Activated CD8-positive, alpha-beta memory T cell treated with anti-CD3 and anti-CD28 coated beads for 4 hours (primary cell): ENCODE results near the gene ZSCAN18.
"Not testable (repeated sequence)": the region's sequence is repeated elsewhere in the genome, so short reads cannot be mapped to it uniquely, and the experiment has no call there.

Experiments used
- DNase-seq, 2 donors: peaks; one replicate each; pipeline ENCODE4 v3.0.0-alpha.2; 2020; ENCODE audit warnings: low read depth in 2 of 2

The ZSCAN18 gene, protein sequence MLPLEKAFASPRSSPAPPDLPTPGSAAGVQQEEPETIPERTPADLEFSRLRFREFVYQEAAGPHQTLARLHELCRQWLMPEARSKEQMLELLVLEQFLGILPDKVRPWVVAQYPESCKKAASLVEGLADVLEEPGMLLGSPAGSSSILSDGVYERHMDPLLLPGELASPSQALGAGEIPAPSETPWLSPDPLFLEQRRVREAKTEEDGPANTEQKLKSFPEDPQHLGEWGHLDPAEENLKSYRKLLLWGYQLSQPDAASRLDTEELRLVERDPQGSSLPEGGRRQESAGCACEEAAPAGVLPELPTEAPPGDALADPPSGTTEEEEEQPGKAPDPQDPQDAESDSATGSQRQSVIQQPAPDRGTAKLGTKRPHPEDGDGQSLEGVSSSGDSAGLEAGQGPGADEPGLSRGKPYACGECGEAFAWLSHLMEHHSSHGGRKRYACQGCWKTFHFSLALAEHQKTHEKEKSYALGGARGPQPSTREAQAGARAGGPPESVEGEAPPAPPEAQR

DNA sequence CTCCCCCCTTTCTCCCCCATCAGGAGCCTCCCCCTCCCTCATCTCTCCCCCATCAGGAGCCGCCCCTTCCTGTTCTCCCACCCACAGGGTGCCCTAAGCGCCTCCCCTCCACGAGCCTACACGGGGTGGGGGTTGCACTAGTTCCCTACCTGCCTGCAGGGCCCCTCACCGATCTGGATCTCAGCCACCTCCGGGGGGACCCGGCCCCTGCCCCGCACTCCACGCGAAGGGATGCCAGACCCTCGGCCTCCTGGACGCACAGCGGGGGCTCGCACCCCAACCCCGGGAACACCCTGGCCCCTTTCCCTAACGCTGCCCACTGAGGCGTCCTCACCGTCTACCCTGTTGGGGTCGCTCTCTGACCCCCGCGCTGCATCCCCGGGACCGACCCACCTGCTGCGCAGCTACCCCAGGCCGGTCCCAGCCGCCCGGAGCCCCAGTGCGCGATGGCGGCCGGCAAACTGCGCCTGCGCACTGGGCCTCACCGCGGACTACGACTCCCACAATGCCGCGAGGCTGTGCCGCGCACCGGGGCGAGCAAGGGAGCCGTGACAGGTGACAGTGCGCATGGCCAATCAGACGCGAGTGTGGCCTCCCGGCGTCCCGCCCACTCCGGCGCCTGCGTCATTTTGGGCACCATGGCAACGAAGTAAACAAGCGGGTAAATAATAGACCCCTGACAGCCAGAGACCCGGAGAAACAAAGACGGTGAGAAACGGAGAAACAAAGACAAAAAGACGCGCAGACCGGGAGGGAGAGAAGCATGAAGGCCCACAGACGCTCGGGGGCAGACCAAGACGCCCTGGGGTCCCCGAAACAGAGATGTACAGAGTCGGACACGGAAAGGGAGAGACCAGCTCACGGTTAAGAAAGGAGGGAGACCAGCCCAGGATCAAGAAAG lies at the start of gene ZSCAN18:
Gene ZSCAN18, minus strand, starts transcription at position 451 of the 901 bp plus-strand sequence. CDS start 7,964 bp downstream, outside the sequence.
- DNase-seq, result peak; percentile 94 to 95

DNA sequence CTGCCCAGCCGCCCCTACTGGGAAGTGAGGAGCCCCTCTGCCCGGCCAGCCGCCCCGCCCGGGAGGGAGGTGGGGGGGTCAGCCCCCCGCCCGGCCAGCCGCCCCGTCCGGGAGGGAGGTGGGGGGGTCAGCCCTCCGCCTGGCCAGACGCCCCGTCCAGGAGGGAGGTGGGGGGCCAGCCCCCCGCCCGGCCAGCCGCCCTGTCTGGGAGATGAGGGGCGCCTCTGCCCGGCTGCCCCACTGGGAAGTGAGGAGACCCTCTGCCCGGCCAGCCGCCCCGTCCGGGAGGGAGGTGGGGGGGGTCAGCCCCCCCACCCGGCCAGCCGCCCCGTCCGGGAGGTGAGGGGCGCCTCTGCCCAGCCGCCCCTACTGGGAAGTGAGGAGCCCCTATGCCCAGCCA lies 49.4 kb upstream of the ZSCAN18 start:
- not testable (repeated sequence) for DNase-seq

DNA sequence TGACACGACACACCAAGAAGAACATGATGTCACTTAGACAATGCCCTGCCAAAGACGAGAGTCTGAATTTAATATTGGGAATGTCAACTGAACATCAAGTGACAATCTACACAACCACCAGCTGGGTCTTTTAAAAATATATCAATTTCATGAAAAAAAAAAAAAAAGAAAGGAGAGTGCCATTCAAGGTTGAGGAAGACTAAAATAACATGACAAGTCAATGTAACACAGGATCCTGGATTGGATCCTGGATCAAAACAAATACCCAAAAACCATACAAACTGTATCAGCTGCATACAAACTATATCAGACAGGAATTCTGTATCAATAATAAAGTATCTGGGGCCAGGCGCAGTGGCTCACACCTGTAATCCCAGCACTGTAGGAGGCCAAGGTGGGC lies 47.8 kb upstream of the ZSCAN18 start:
- no peak for DNase-seq

DNA sequence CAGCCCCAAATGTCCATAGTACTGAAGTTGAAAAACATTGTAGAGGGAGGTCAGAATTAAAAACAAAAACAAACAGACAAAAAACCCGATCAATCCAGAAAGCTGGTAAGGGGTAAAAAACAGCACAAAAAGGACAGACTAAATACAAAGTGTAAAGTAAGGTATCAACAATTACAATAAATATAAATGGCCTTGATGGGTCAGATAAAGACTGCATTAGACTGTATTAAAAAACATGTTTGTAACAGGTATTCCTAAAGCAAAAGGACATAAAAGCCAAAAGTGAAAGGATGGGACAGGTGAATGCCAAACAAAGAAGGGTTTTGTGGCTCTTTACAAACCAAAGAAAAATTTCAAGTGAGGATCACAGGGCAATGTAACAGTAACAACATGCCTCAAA lies 36.2 kb upstream of the ZSCAN18 start:
- DNase-seq, result no peak

DNA sequence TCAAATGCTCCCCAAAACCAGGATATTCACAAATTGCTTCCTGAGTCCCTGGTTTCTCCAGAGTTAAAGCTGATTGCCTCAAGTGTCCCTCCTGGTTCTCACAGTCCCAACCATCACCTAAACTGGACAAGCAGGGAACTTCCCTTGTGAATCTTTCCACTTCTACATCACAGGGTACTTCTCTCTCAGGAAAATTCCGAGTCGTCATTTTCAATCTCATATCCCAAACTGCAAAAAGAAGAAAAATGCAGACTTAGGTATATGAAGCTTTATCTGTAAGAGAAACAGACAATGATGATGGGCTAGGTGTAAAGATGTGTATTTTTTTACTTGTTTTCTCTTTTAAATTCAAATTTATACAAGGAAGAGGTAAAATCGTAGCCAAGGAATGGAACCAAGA lies 31.3 kb upstream of the ZSCAN18 start:
- no peak for DNase-seq

DNA sequence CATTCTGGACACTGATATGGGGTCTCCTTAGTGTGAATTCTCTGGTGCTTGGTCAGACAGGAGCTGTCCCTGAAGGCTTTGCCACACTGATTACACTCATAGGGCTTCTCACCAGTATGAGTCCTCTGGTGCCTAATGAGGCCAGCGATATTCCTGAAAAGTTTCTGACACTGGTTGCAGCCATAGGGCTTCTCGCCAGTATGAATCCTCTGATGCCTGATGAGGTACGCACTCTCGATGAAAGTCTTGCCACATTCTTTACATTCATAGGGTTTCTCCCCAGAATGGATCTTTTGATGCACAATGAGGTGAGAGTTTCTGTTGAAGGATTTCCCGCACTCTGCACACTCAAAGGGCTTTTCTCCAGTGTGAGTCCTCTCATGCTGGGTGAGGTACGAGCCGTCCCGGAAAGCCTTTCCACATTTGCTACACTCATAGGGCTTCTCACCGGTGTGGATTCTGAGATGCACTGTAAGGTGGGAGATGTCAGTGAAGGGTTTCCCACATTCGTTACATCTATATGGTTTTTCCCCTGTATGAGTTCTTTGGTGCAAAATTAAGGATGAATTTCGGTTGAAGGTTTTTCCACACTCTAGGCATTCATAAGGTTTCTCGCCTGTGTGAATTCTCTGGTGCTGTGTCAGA lies 30.1 kb upstream of the ZSCAN18 start:
- no peak for DNase-seq

DNA sequence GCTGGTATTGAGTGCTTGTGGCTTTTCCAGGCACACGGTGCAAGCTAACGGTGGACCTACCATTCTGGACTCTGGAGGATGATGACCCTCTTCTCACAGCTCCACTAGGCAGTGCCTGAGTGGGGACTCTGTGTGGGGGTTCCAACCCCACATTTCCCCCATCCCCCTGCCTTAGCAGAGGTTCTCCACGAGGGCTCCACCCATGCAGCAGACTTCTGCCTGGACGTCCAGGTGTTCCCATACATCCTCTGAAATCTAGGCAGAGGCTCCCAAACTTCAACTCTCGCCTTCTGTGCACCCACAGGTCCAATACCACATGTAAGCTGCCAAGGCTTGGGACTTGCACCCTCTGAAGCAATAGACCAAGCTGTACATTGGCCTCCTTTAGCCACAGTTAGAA lies 25.3 kb upstream of the ZSCAN18 start:
- no peak for DNase-seq

DNA sequence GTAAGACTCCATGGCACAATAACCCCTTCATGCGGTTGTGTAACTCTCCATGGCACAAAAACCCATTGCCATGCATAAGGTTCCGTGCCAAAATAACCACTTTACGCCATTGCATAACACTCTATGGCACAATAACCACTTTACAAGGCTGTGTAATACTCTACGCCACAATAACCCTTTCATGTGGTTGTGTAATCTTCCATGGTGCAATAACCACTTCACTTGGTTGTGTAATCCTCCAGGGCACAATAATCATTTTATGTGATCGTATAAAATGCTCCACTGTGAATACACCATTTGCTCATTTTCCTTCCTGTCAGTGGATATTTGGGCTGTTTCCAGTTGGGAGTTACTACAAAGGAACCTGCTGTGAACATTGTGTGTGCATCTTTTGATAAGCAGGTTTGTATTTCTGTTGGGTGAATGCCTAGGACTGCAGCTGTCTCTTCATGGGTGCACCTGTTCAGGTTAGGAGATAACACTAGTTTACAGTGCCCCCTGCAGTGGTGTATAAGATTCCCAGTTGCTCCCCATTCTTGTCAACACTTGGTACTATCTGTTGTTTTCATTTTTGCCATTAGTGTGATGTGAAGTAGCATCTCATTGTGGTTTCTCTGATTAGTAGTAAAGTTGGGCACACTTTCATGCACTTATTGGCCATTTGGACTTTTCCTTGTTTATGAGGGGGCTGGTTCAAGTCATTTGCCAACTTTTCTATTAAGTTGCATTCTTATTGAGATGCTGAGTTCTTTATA lies 21.1 kb upstream of the ZSCAN18 start:
- DNase-seq, result no peak

DNA sequence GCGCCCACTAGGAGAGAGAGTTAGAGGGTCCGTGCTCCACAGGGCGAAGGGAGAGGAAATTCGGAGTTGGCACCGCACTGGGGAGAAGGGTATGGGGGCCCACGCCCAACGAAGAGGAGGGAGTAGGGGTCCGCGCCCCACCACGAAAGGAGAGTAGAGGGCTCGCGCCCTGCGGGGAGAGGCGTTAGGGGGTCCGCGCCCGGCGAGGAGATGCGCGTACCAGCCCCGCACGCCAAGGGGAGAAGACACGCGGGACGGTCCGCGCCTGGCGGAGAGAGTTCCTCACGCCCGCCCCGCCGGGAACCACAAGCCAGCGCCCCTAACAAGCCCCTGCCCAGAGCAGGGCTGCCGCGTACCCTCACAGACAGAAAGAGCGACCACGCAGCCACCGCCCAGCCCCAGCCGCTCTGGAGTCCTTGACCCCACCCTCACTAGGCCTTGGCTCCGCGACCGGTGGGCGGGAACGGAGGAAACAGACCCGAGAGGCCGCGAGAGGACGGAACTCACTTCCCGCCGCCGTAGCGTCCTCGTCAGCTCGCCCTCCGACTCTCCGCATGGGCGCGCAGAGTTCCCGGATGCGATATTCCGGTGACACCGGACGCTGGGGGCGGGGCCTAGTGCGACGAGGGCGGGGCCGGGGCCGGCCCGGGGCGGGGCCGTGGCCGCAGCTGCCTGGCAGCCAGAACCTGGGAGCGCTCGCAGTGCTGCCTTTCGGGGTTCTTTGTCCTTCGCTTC lies 20.0 kb upstream of the ZSCAN18 start:
- no peak for DNase-seq

DNA sequence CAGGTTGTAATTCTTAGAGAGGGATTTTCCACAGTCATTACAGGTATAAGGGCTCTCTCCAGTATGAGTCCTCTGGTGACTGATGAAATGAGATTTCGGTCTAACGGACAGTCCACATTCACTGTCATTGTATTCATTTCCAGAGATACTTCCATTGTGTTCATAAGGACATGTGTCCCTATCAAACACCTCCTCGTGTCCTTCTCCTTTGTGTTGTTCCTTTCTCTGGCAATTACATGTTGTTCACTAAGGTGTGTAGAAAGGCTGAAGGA lies 10.5 kb upstream of the ZSCAN18 start:
- no peak for DNase-seq

DNA sequence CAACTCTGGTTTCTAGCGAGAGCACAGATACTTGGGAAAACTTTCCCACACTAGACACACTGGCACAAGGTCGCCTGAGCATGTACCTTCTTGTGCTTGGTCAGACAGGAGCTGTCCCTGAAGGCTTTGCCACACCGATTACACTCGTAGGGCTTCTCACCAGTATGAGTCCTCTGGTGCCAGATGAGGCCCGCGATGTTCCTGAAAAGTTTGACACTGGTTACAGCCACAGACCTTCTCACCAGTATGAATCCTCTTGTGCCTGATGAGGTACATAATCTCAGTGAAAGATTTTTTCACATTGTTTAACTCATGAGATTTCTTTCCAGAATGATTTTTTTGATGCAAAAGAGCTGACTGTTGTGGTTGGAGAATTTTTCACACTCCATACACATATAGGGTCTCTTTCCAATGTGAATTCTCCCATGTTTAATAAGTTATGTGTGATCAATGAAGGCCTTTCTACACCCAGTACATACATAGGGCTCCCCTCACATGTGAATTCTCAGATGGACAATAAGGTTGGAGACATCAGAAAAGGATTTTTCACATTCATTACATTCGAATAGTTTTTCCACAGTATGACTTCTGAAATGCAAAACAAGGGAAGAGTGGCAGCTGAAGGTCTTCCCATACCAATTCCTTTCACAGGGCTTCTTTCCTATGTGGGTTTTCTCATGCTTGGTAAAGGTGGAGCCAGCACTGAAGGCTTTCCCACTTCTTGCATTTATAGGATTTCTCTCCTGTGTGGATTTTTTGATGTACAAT lies 9.9 kb upstream of the ZSCAN18 start:
- no peak for DNase-seq

DNA sequence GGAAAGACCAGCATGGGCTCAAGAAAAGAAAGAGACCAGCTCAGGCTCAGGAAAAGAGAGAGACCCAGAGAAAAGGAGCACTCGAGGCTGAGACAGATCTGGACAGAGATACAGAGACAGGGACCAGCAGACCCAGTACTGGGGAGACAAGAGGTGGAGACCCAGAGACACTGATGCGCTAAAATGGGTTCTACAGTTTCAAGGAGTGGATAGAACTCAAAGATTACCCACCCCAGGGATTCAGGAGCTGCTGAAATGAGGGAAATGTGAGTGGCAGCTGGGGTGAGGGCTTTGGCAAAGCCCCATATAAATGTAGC lies 609 bp upstream of the ZSCAN18 start:
- DNase-seq, result no peak

DNA sequence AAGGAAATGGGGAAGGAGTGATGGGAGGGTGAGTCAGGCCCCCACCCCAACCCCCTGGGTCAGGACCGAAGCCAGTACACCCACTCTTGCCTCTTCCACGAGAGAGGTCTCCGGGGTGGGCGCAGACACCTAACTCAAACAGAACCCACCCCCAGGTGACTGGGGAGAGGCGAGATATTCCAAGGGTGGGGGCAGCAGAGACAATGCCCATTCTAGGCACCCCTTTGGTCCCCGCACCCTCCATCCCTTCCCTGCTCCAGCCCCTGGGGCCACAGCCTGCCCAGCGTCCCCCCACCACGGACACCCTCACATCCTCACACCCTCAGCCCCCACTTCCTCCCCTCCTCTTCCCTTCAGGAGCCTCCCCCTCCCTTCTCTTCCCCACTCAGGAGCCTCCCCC lies 682 bp downstream of the ZSCAN18 start:
- DNase-seq, result no peak

DNA sequence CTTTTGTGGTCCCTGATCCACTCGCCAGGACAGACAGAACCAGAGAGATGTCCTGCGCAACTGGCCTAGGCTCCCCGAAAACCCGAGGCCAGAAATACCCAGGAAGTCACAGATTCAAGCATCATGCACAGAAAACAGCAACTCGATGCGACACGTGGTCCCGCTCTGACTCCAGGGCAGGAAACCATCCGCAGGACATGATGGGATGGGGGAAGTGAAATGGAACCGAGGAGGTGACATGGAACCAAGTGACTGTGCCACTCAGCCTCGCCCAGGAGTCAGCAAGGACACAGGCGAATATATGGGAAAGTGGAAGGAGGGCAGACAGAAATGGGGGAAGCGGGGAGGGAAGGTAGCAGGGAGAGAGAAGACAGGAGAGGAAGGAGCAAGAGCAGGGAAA lies 1.1 kb downstream of the ZSCAN18 start:
- DNase-seq, result no peak

DNA sequence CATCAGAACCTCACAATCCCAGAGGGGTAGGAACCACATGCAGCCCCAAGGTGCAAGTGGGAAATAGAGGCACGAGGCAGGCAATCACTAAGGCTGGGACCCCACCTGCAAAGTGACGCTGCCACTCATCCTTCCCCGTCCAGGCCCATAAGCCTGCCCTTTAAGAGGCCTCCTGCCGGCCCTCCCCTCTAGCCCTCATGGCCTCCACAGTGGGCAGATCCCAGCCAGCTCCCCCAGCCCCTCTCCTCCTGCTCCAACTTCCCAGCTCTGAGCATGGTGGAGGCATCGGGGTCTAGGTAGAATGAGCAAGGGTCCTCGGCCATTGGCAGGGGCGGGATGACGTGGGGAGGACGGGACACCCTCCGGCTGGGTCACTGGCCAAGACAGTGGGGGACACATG lies 2.7 kb downstream of the ZSCAN18 start:
- no peak for DNase-seq

DNA sequence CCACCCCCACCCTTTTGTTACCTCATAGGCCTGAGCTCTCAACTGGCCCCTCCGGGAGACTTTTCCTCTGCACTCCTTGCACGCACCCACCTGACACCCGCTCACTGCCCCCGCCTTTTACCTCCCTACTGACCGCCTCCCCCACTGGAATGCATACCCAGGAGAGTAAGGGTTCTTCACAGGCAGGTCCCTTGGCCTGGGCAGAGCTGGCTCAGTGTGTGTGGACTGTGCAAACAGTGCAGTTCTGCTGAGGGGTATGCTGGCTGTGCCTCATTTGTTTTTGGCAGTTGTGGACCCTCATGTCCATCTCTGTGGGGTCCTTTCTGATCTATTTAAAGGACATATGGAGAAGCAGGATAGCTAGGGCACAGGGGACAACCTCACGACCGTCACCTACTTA lies 5.0 kb downstream of the ZSCAN18 start:
- DNase-seq, result no peak

DNA sequence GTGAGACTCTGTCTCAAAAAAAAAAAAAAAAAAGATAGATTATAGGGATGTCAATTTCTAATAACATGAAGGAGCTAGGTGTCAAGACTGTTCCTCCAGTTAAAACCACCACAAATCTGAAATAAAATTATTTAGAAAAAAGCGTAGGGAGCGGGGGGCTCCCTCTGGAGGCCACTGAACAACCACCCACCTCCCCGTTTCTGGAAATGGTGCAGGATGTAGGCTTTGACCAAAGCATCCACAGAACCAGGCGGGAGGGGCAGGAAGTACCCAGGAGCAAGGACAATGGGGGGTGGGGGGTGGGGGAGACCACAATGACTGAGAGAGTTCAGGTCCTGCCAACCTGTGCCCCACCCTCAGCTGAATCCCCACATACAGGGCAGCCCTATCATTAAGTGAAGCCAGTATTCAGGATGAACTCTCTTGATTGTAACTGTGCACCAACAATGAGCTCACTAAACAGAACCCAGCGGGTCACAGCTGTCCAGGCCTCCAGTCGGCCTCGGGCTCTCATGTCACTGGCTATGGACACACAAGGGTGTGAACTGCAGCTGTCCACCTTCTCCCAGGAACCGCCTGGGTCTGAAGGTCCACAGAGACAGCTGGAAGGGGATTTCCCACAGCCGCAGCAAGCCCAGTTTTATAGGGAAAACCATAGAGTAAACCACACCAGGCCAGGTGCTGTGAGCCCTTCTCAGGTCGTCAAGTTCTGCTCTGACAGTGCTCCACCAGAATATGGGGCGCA lies 6.6 kb downstream of the ZSCAN18 start:
- no peak for DNase-seq

DNA sequence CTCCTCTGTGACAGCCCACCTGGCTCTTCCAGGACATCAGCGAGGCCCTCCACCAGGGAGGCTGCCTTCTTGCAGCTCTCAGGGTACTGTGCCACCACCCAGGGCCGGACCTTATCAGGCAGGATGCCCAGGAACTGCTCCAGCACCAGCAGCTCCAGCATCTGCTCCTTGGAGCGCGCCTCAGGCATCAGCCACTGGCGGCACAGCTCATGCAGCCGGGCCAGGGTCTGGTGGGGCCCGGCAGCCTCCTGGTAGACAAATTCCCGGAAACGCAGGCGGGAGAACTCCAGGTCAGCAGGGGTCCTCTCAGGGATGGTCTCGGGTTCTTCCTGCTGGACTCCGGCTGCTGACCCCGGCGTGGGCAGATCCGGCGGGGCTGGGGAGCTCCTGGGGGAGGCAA lies 8.2 kb downstream of the ZSCAN18 start:
- DNase-seq, result no peak

DNA sequence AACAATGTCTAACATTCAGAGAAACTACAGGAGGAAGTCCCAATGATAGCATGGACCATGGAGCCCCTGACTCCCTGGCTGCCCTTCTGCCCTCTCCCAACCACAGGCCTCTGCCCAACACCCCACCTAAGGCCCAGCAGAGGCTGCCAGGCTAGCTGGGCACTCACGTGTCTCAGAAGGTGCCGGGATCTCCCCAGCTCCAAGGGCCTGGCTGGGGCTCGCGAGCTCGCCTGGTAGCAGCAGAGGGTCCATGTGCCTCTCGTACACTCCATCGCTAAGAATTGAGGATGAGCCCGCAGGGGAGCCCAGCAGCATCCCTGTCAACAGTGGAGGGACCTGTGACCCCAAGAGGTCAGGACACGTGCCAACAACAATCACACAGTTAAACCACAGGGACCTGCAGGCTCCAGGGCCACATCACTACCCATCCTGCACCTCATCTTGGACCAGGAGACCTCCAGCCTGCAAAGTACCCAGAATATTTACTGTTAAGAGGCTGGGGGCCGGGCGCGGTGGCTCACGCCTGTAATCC lies 9.4 kb downstream of the ZSCAN18 start:
- DNase-seq, result no peak
